Fibroblast of villous mesenchyme (primary cell): ENCODE data around the gene ZC3H7A. TPM values are rescaled to one million over a fixed set of nuclear protein-coding genes. Genes with fewer than 3 reads are reported as not detected.

Experiments
- DNase-seq: peaks from one replicate; pipeline ENCODE4 v3.0.0-alpha.2; 2010; ENCODE audit warnings: low read depth
- H3K4me3 ChIP-seq: 2 replicates; pipeline ENCODE4 v1.5.1; 2011; ENCODE audit warnings: low read depth, mild to moderate bottlenecking, low read length
- small RNA-seq: library from RNA; depleted of rRNA; stranded (forward); fragments of <200 nt; gene quantifications from one replicate; pipeline ENCODE3, GENCODE V24; 2012
- total RNA-seq: library from RNA; depleted of rRNA; stranded (reverse); fragments of >200 nt; gene quantifications from 2 replicates; pipeline ENCODE4 v1.2.3, GENCODE V29; 2012
- TF ChIP-seq, protein P1 (sequence below): IDR thresholded peaks from 2 replicates; pipeline ENCODE4 v1.5.1; 2012; ENCODE audit warnings: low read depth, mild to moderate bottlenecking, low read length; ENCODE audit not compliant: insufficient read depth

ZC3H7A gene
- total RNA-seq, 1 donor = 59.2 TPM

- no peak overlapping the region for H3K4me3 ChIP-seq
- DNase-seq = no peak
- TF ChIP-seq, protein P1, sequence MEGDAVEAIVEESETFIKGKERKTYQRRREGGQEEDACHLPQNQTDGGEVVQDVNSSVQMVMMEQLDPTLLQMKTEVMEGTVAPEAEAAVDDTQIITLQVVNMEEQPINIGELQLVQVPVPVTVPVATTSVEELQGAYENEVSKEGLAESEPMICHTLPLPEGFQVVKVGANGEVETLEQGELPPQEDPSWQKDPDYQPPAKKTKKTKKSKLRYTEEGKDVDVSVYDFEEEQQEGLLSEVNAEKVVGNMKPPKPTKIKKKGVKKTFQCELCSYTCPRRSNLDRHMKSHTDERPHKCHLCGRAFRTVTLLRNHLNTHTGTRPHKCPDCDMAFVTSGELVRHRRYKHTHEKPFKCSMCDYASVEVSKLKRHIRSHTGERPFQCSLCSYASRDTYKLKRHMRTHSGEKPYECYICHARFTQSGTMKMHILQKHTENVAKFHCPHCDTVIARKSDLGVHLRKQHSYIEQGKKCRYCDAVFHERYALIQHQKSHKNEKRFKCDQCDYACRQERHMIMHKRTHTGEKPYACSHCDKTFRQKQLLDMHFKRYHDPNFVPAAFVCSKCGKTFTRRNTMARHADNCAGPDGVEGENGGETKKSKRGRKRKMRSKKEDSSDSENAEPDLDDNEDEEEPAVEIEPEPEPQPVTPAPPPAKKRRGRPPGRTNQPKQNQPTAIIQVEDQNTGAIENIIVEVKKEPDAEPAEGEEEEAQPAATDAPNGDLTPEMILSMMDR = no peak
These were observed 91.6 kb downstream of the ZC3H7A start for GRCh38 chr16:11705311-11706025.

Small RNAs within 50 kb of the gene (small RNA-seq; reads per million reads assigned to genes)
- gene RF00017 = not detected

Other genes starting within 250 kb of the ZC3H7A start
- gene LITAF, start 210.3 kb downstream of the ZC3H7A start, total RNA-seq = 45.7 and 96.7 TPM in 2 replicates
- 10.0 and 13.0 TPM in 2 replicates for gene SNN, start 128.8 kb downstream of the ZC3H7A start, total RNA-seq
- gene TXNDC11, start 54.4 kb downstream of the ZC3H7A start, total RNA-seq = 27.1 and 30.2 TPM in 2 replicates
- gene RSL1D1, start 54.3 kb upstream of the ZC3H7A start, total RNA-seq = 57.7 and 117 TPM in 2 replicates
- gene GSPT1, start 118.7 kb upstream of the ZC3H7A start, total RNA-seq = 104 and 170 TPM in 2 replicates
- gene NPIPB2, start 144.8 kb upstream of the ZC3H7A start, total RNA-seq = 2.2 and 2.3 TPM in 2 replicates
- not detected in 2 replicates for gene TNFRSF17, start 168.0 kb upstream of the ZC3H7A start, total RNA-seq
- 21.6 and 24.2 TPM in 2 replicates for gene SNX29, start 179.5 kb upstream of the ZC3H7A start, total RNA-seq